Measurements from ENCODE around the gene RASD1. TPM values are rescaled to one million over a fixed set of nuclear protein-coding genes. Genes with fewer than 3 reads are reported as not detected.

The RASD1 gene
- total and polyA plus RNA-seq, 4 donors, result 0.89 to 46.7 (median 14.7) TPM

GRCh38 chr17:17508019-17508535 is 11.9 kb upstream of the RASD1 start:
- TF ChIP-seq TAF1 (conservative IDR thresholded peaks at IDR 0.05), result no peak
- no peak for TF ChIP-seq NR2F2 (IDR thresholded peaks at IDR 0.05)
- TF ChIP-seq RXRA (IDR thresholded peaks at IDR 0.05), result no peak
- TF ChIP-seq SP1 (IDR thresholded peaks at IDR 0.05), result no peak
- TF ChIP-seq EGR1 (IDR thresholded peaks at IDR 0.05; ENCODE audit: low read depth in 2 of 2), result no peak
- no peak for TF ChIP-seq YY1 (IDR thresholded peaks at IDR 0.05)
- TF ChIP-seq HNF4A (conservative IDR thresholded peaks at IDR 0.05), result no peak
- no peak for TF ChIP-seq MAX (IDR thresholded peaks at IDR 0.05)
- no peak for TF ChIP-seq ATF3 (IDR thresholded peaks at IDR 0.05)
- TF ChIP-seq JUND (IDR thresholded peaks at IDR 0.05), result no peak
- DNase-seq (ENCODE audit: low spot score), result no peak
- Histone ChIP-seq H3K27me3 (ENCODE audit: control insufficient read depth in 4 of 4, insufficient read depth in 4 of 4, low read length in 3 of 4) (no peaks in the 10 kb centered on the region), H3K9me3 (ENCODE audit: control insufficient read depth in 4 of 4, low read length in 3 of 4) (no peaks in the 10 kb centered on the region), H3K4me3 (ENCODE audit: low read depth in 1 of 3, low read length in 3 of 3) (no peak overlapping the region), H3K4me1 (ENCODE audit: control insufficient read depth in 4 of 4, insufficient read depth in 4 of 4, low read length in 3 of 4) (no peaks in the 10 kb centered on the region), H3K27ac (ENCODE audit: low read depth in 1 of 2, low read length in 2 of 2) (no peak overlapping the region), H3K36me3 (ENCODE audit: control insufficient read depth in 4 of 4, insufficient read depth in 3 of 4, low read depth in 1 of 4, low read length in 3 of 4) (peaks cover 3 to 28% (median 9%) of the 10 kb centered on the region in 4 donors), H3K9ac (ENCODE audit: low read depth in 1 of 2, low read length in 2 of 2) (no peak overlapping the region)
- WGBS, result 93% methylated on average over 11 of the region's 11 CpGs

GRCh38 chr17:17507465-17508011 is 11.3 kb upstream of the RASD1 start:
- H3K9me3 ChIP-seq (ENCODE audit: control insufficient read depth in 4 of 4, low read length in 3 of 4), result no peaks in the 10 kb centered on the region
- no peak overlapping the region for H3K27ac ChIP-seq (ENCODE audit: low read depth in 1 of 2, low read length in 2 of 2)
- peaks cover 3 to 28% (median 9%) of the 10 kb centered on the region in 4 donors for H3K36me3 ChIP-seq (ENCODE audit: control insufficient read depth in 4 of 4, insufficient read depth in 3 of 4, low read depth in 1 of 4, low read length in 3 of 4)
- H3K4me1 ChIP-seq (ENCODE audit: control insufficient read depth in 4 of 4, insufficient read depth in 4 of 4, low read length in 3 of 4), result no peaks in the 10 kb centered on the region
- DNase-seq (ENCODE audit: low spot score), result no peak
- WGBS, result 95% methylated on average over 16 of the region's 16 CpGs
- H3K9ac ChIP-seq (ENCODE audit: low read depth in 1 of 2, low read length in 2 of 2), result no peak overlapping the region
- no peak overlapping the region for H3K4me3 ChIP-seq (ENCODE audit: low read depth in 1 of 3, low read length in 3 of 3)
- no peaks in the 10 kb centered on the region for H3K27me3 ChIP-seq (ENCODE audit: control insufficient read depth in 4 of 4, insufficient read depth in 4 of 4, low read length in 3 of 4)
- TF ChIP-seq RAD21 (IDR thresholded peaks at IDR 0.05), result no peak
- TF ChIP-seq YY1 (IDR thresholded peaks at IDR 0.05), result no peak
- no peak for TF ChIP-seq HNF4A (conservative IDR thresholded peaks at IDR 0.05)
- TF ChIP-seq MAX (IDR thresholded peaks at IDR 0.05), result no peak
- TF ChIP-seq NR2F2 (IDR thresholded peaks at IDR 0.05), result no peak
- no peak for TF ChIP-seq EGR1 (IDR thresholded peaks at IDR 0.05; ENCODE audit: low read depth in 2 of 2)
- no peak for TF ChIP-seq HNF4G (IDR thresholded peaks at IDR 0.05)
- TF ChIP-seq JUND (IDR thresholded peaks at IDR 0.05), result no peak
- no peak for TF ChIP-seq ATF3 (IDR thresholded peaks at IDR 0.05)
- TF ChIP-seq SP1 (IDR thresholded peaks at IDR 0.05), result no peak

- no peak for DNase-seq (ENCODE audit: low spot score)
- no peak for TF ChIP-seq RAD21 (IDR thresholded peaks at IDR 0.05)
- TF ChIP-seq FOXA1 (IDR thresholded peaks at IDR 0.05), result no peak
- TF ChIP-seq TAF1 (conservative IDR thresholded peaks at IDR 0.05), result no peak
- TF ChIP-seq JUND (IDR thresholded peaks at IDR 0.05), result no peak
- TF ChIP-seq RXRA (IDR thresholded peaks at IDR 0.05), result no peak
- TF ChIP-seq HNF4G (IDR thresholded peaks at IDR 0.05), result no peak
- no peak for TF ChIP-seq EGR1 (IDR thresholded peaks at IDR 0.05; ENCODE audit: low read depth in 2 of 2)
- TF ChIP-seq CTCF (IDR thresholded peaks at IDR 0.05; ENCODE audit: low read depth, low read length, missing input control), result no peak
- TF ChIP-seq SP1 (IDR thresholded peaks at IDR 0.05), result no peak
- no peak for TF ChIP-seq YY1 (IDR thresholded peaks at IDR 0.05)
- TF ChIP-seq FOXA2 (IDR thresholded peaks at IDR 0.05), result no peak
- no peak overlapping the region for H3K9ac ChIP-seq (ENCODE audit: low read depth in 1 of 2, low read length in 2 of 2)
- H3K9me3 ChIP-seq (ENCODE audit: control insufficient read depth in 4 of 4, low read length in 3 of 4), result no peaks in the 10 kb centered on the region
- H3K4me3 ChIP-seq (ENCODE audit: low read depth in 1 of 3, low read length in 3 of 3), result no peak overlapping the region
- H3K27me3 ChIP-seq (ENCODE audit: control insufficient read depth in 4 of 4, insufficient read depth in 4 of 4, low read length in 3 of 4), result no peaks in the 10 kb centered on the region
- no peaks in the 10 kb centered on the region for H3K4me1 ChIP-seq (ENCODE audit: control insufficient read depth in 4 of 4, insufficient read depth in 4 of 4, low read length in 3 of 4)
- 76% methylated on average over 17 of the region's 17 CpGs for WGBS
- H3K27ac ChIP-seq (ENCODE audit: low read depth in 1 of 2, low read length in 2 of 2), result no peak overlapping the region
- H3K36me3 ChIP-seq (ENCODE audit: control insufficient read depth in 4 of 4, insufficient read depth in 3 of 4, low read depth in 1 of 4, low read length in 3 of 4), result peaks cover 3 to 28% (median 9%) of the 10 kb centered on the region in 4 donors
Observed at GRCh38 chr17:17506893-17507464, 10.8 kb upstream of the RASD1 start.

Measured in liver (tissue), 9 donors.